WERI-Rb-1 (cell line): Measurements from ENCODE around the gene GALNT1.
"Not testable (repeated sequence)": the region's sequence is repeated elsewhere in the genome, so short reads cannot be mapped to it uniquely, and the experiment has no call there.

Experiments
- DNase-seq: peaks from one replicate; pipeline ENCODE4 v3.0.0-alpha.2; 2020
- H3K27ac ChIP-seq: fragments of 250-450 bp; sonication (Bioruptor Pico); 2 replicates; pipeline ENCODE4 v1.5.1; 2020; ENCODE audit warnings: mild to moderate bottlenecking, moderate library complexity
- H3K27me3 ChIP-seq: fragments of 250-450 bp; sonication (Bioruptor Pico); 2 replicates; pipeline ENCODE4 v1.5.1; 2021; ENCODE audit warnings: mild to moderate bottlenecking, low read depth, moderate library complexity; ENCODE audit not compliant: insufficient read depth, severe bottlenecking
- H3K36me3 ChIP-seq: fragments of 250-450 bp; sonication (Bioruptor Pico); 2 replicates; pipeline ENCODE4 v1.5.1; 2020; ENCODE audit warnings: mild to moderate bottlenecking, moderate library complexity
- H3K4me3 ChIP-seq: 2 replicates; pipeline ENCODE4 v1.5.1; 2011; ENCODE audit warnings: low read depth, mild to moderate bottlenecking, control low read depth, low read length
- H3K9me3 ChIP-seq: fragments of 250-450 bp; sonication (Bioruptor Pico); 2 replicates; pipeline ENCODE4 v1.5.1; 2021; ENCODE audit warnings: mild to moderate bottlenecking, moderate library complexity; ENCODE audit not compliant: severe bottlenecking
- CTCF ChIP-seq: IDR thresholded peaks from 2 replicates; pipeline ENCODE4 v1.5.1; 2011; ENCODE audit warnings: low read depth, mild to moderate bottlenecking, control low read depth, inconsistent platforms, low read length

Gene GALNT1

GRCh38 chr18:35553300-35553699 lies 28.2 kb upstream of the GALNT1 start:
- Histone ChIP-seq H3K27me3 (no peaks in the 10 kb centered on the region), H3K9me3 (no peaks in the 10 kb centered on the region), H3K4me3 (no peak overlapping the region), H3K36me3 (no peaks in the 10 kb centered on the region), H3K27ac (no peak overlapping the region)
- DNase-seq = no peak
- TF ChIP-seq CTCF = no peak

GRCh38 chr18:35555538-35555937 lies 26.0 kb upstream of the GALNT1 start:
- H3K27ac ChIP-seq, H3K36me3 ChIP-seq, H3K4me3 ChIP-seq, H3K9me3 ChIP-seq, DNase-seq, H3K27me3 ChIP-seq: not testable (repeated sequence)

GRCh38 chr18:35559867-35560266 lies 21.7 kb upstream of the GALNT1 start:
- no peaks in the 10 kb centered on the region for H3K9me3 ChIP-seq
- no peak overlapping the region for H3K4me3 ChIP-seq
- H3K36me3 ChIP-seq = no peaks in the 10 kb centered on the region
- no peak for TF ChIP-seq CTCF
- no peak for DNase-seq
- H3K27ac ChIP-seq = no peak overlapping the region
- no peaks in the 10 kb centered on the region for H3K27me3 ChIP-seq

- no peak for DNase-seq
- Histone ChIP-seq H3K27me3 (no peaks in the 10 kb centered on the region), H3K36me3 (no peaks in the 10 kb centered on the region), H3K27ac (no peak overlapping the region), H3K9me3 (no peaks in the 10 kb centered on the region), H3K4me3 (no peak overlapping the region)
- TF ChIP-seq CTCF = no peak
Measured at GRCh38 chr18:35564795-35565453, 16.6 kb upstream of the GALNT1 start.

GRCh38 chr18:35566019-35566418 lies 15.5 kb upstream of the GALNT1 start:
- no peaks in the 10 kb centered on the region for H3K9me3 ChIP-seq
- H3K36me3 ChIP-seq = no peaks in the 10 kb centered on the region
- H3K27ac ChIP-seq = no peak overlapping the region
- no peak for TF ChIP-seq CTCF
- no peak overlapping the region for H3K4me3 ChIP-seq
- H3K27me3 ChIP-seq = no peaks in the 10 kb centered on the region
- no peak for DNase-seq

- Histone ChIP-seq H3K9me3 (no peaks in the 10 kb centered on the region), H3K36me3 (no peaks in the 10 kb centered on the region), H3K27ac (no peak overlapping the region), H3K4me3 (no peak overlapping the region), H3K27me3 (no peaks in the 10 kb centered on the region)
- no peak for DNase-seq
- no peak for TF ChIP-seq CTCF
Measured at GRCh38 chr18:35570182-35570581, 11.4 kb upstream of the GALNT1 start.
